ENCODE measurements around the gene CPN2.
A peak's percentile ranks its signal among the peaks of the same experiment; 100 is the strongest.

The CPN2 gene

GRCh38 chr3:194351952-194352536 lies 916 bp upstream of the CPN2 start:
- DNase-seq (ENCODE audit: low read depth) = no peak

DNA sequence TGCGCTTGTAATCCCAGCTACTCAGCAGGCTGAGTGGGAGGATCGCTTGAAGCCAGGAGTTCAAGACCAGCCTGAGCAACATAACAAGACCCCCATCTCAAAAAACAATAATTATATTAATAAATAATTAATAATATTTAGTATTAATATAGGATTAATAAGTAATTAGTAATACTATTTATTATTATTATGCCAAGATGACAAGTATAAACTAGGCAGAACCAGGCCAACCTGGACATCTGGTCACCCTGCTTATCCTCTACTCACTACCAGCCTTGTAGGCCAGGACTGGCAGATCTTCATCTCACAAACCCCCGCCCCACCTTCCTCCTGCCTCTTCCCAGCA lies 429 bp downstream of the CPN2 start:
- no peak for DNase-seq (ENCODE audit: low read depth)

DNA sequence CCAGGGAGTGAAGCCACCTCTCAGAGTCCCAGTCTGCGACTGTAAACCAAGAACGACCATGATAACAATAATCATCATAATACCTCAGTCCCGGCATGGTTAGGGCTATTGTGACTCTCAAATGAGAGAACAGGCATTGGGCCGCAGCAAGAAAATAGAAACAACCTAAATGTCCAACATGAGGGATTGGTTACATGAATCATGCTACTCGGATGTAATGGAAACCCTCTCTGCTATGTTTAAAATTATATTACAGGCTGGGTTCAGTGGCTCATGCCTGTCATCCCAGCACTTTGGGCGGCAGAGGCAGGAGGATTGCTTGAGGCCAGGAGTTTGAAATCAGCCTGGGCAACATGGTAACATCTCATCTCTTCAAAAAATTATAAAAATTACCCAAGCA lies 2.8 kb downstream of the CPN2 start:
- DNase-seq (ENCODE audit: low read depth) = no peak

DNA sequence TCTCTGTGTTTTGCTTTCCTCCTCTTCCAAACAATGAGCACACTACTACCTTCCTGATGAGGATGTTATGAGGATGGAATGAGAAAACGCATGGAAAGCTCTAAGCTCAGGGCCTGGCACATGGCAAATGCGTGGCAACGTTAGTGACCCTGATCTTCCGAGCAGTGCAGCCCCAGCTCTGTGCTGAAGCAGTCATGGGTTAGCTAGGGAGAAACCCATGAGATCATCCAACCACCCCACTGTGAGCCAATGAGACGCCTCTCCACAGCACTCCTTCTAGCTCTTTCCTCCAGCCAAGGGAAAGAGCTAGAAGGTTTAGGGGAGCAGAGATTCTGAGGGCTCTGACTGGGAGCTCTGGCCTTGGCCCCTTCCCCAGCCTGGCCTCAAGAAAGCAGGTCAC lies 4.5 kb downstream of the CPN2 start:
- DNase-seq (ENCODE audit: low read depth) = no peak

DNA sequence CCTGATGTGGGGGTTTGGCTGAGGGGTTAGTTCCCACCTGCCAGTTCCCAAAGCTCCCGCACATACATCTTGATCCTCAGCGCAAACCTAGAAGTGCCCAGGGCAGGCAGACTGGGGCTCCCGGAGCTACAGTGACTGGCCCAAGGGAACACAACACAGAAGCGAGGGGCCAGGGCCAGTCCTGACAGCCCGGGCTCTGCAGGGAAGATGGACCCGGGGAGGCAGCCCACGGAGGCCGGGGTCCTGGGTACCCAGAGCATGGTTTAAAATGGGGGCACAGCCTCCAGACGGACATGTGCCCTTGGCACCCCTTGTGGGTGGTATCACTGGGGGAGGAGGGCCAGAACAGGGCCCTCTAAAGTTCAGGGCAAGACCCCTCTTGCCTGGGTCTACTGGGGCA lies 5.1 kb downstream of the CPN2 start:
- no peak for DNase-seq (ENCODE audit: low read depth)

DNA sequence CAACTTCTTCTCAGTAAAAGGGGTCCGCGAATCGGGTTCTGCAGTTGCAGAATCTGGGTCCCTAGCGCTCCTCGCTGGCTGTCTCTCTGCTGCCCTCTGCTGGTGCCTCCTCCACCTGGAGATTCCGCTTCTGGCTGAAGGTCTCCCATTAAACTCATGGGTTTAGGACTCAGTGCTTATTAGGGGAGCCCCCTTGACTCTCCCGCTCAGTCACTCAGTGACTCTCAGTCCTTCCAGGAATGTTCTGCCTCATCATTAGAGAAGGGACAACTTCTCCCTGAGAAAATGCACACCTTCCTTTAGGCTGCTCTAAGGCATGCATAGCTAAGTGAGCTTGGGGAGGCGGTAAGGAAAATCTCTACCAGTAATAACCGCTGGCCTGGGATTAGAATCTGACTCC lies 7.1 kb downstream of the CPN2 start:
- no peak for DNase-seq (ENCODE audit: low read depth)

GRCh38 chr3:194343561-194343893 lies 7.6 kb downstream of the CPN2 start:
- no peak for DNase-seq (ENCODE audit: low read depth)

GRCh38 chr3:194342861-194343560 lies 8.1 kb downstream of the CPN2 start:
- DNase-seq (ENCODE audit: low read depth) = no peak

- DNase-seq (ENCODE audit: low read depth) = no peak
These were observed 10.2 kb downstream of the CPN2 start for GRCh38 chr3:194340757-194341400.

- no peak for DNase-seq (ENCODE audit: low read depth)
These were observed 11.3 kb downstream of the CPN2 start for GRCh38 chr3:194339840-194340239.

GRCh38 chr3:194339356-194339755 lies 11.8 kb downstream of the CPN2 start:
- DNase-seq (ENCODE audit: low read depth) = no peak

GRCh38 chr3:194337965-194338753 lies 13.0 kb downstream of the CPN2 start:
- DNase-seq (ENCODE audit: low read depth) = no peak

- no peak for DNase-seq (ENCODE audit: low read depth)
These were observed 14.3 kb downstream of the CPN2 start for GRCh38 chr3:194336601-194337355.

- no peak for DNase-seq (ENCODE audit: low read depth)
These were observed 17.2 kb downstream of the CPN2 start for GRCh38 chr3:194333981-194334320.

DNA sequence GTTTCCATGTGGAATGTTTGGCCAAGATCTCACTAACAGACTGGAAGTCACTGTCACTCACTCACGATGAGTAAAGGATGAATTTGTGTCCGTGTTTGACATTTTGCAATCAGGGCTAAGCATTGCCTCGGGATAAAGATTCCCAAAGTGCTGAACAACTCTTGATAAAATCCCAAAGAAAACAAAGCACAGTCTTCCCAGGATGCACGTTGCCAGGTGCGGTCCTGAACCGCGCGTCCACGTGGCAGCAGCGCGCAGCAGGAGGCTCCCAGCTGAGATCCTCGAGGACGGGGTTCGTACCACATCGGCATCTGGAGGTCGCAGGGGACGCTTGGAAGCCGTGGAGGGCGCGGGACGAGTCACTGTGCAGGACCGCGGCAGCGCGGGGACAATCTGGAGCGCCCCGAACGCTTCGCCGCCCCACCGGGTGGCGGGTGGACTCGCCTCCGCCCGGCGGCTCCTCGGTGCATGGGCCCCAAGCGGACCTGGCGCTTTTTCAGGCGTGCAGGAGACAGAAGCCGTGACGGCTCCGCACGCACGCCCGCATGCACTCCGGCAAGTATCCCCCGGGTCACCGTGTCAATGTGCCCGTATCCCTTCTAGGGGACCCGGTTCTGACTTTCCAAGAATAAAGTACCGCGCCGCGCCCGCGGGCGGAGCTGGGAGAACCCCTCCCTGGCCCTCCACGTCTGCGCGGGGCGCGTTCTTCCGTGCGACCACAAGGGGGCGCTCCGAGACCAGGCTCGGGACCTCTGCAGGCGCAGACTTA lies 17.7 kb downstream of the CPN2 start:
- DNase-seq (ENCODE audit: low read depth) = peak; percentile 58

DNA sequence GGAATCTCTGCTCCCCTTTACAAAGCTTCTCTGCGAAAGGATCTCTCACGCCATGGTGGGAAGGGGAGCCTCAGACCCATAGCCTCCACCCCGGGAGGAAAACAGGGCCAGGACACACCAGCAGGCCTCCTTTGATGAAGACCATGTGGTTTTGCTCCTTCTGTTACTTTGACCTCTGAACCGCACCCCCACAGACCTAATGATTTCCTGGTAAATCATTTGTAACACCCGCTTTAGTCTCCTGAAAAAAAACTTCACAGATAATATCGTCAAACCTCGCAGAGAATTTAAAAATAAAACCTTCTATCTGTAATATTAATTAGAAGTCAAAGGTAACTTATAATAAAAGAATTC lies 18.3 kb downstream of the CPN2 start:
- DNase-seq (ENCODE audit: low read depth) = no peak

GRCh38 chr3:194330579-194330978 lies 20.5 kb downstream of the CPN2 start:
- DNase-seq (ENCODE audit: low read depth) = no peak

DNA sequence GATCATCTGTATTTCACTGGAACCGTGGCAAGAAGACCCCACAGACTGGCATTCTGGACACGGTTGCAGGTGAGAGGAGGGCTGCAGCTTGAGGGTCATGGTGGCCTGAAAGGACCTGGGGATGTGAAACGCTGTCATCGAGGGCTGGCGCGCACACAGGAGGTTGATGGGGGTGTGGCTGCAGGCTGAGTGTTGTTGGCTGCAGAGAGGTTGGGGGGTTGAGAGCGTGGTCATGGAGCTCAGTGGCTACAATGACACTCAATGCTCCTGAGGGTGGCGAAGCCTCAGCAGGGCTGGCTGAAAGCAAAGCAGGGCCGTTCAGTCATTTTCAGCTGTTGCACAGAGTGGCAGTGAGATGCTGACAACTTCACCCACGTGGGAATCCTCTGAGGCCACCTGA lies 21.0 kb downstream of the CPN2 start:
- DNase-seq (ENCODE audit: low read depth) = no peak

DNA sequence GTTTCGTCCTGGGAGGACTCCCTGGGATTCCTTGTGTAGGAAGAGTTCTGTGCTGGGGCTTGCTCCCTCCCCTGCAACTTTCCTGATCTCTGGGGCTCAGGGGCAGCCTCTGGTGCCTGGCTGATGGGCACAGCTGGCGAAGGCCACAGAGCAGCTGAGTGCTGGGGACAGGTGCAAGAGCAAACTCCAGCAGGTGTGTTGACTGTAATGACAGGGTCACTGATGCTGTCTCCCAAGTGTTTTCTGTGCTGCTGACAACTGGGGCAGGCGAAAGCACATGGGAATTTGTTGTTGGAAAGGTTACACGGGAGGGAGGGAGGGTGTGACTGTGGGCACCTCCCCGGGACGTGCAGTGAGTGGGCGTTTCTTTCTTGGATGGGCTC lies 21.6 kb downstream of the CPN2 start:
- no peak for DNase-seq (ENCODE audit: low read depth)

DNA sequence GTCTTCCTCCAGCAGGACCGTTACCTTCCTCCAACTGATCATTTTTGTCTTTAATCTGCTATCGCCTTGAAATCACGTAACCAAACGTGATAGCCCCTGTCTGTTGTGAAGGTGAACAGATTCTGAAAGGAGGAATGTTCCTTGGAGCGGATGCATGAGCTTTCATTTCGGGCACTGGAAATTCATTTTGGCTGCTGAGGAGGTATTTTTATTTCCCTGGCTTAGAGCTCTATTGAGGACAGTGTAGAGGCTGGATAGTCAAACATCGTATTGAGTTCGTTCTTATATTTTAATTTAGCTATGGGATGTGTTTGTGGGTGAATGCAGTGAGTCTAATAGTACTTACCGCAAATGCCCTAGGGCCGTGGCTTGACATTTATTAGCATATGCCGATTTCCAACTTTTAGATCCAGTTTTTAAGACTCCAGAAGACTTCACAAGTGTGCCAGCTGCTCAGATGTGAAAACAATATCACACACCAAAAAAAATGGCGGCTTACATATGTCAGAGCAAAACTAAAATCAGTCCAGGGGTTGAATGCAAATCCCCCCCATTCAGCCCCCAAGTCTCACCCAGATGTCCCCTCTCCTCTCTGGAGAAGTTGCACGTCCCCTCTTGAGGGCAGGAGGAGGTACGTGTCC lies 22.1 kb downstream of the CPN2 start:
- DNase-seq (ENCODE audit: low read depth) = no peak

- DNase-seq (ENCODE audit: low read depth) = no peak
These were observed 23.0 kb downstream of the CPN2 start for GRCh38 chr3:194328053-194328657.
